Measurements from ENCODE around the gene UAP1L1.
"Not testable (repeated sequence)": the region's sequence is repeated elsewhere in the genome, so short reads cannot be mapped to it uniquely, and the experiment has no call there.

The UAP1L1 gene, protein sequence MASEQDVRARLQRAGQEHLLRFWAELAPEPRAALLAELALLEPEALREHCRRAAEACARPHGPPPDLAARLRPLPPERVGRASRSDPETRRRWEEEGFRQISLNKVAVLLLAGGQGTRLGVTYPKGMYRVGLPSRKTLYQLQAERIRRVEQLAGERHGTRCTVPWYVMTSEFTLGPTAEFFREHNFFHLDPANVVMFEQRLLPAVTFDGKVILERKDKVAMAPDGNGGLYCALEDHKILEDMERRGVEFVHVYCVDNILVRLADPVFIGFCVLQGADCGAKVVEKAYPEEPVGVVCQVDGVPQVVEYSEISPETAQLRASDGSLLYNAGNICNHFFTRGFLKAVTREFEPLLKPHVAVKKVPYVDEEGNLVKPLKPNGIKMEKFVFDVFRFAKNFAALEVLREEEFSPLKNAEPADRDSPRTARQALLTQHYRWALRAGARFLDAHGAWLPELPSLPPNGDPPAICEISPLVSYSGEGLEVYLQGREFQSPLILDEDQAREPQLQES

GRCh38 chr9:137077010-137077747 is at the start of gene UAP1L1:
Gene UAP1L1, plus strand, starts transcription at chr9:137077517. Its CDS starts 16 bp downstream, at chr9:137077533.
- DNase-seq (ENCODE audit: low read depth), result no peak

DNA sequence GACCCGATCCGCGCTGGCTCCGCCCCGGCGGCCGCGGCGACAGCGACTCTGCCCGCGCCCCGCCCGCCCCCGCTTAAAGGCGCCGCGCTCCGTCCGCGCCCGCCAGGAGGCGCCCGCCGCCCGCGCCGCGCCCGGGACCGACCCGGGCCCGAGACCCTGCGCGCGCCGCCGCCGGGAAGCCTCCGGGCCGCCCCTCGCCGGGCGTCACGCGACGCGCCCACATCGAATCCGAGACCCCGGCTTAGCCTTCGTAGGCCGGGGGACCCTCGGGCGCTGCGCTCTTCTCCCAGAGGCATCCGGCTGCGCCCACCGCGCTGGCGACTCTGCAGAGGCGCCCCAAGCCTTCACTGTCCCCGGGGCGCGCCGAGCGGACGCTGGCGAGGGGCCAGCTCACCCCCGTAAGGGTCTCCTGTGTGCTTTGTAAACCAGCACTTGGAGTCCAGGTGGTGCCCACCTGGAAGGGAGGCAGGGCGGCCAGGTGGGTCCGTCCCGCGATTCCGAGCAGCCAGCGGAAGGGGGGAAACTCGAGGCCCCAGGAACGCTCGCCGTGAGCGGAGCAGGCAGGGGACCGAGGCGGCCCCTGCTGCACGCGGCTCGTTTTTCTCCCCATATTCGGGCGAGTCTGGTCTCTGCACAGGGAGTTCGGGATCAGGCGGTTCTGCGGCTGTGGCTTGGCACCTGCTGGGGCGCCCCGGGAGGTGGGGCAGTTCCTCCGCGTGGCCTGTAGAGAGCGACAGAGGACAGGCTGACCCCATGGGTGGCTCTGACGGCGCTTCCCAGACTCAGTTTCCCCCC is 48.9 kb upstream of the UAP1L1 start:
- peak; percentile 51 for DNase-seq (ENCODE audit: low read depth)

GRCh38 chr9:137029058-137029936 is 48.0 kb upstream of the UAP1L1 start:
- peak; percentile 60 for DNase-seq (ENCODE audit: low read depth)

DNA sequence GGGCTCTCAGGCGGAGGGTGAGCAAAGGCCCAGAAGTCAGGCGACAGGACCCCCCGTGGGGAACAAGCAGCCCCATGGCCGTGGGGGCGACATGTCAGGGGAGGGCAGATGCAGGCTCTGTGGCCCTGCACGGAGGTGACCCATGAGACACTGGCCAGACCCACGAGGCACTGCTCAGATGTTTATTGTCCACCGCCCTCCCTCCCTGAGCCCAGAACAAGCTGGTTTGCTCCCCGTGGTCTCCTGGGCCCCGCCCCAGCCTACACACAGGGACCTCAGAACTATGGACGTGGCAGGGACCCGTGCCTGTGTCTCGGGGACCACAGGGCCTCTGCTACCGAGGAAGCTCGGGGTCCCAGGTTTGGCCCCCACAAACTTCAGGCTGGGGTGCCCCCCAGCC is 47.3 kb upstream of the UAP1L1 start:
- DNase-seq (ENCODE audit: low read depth), result no peak

DNA sequence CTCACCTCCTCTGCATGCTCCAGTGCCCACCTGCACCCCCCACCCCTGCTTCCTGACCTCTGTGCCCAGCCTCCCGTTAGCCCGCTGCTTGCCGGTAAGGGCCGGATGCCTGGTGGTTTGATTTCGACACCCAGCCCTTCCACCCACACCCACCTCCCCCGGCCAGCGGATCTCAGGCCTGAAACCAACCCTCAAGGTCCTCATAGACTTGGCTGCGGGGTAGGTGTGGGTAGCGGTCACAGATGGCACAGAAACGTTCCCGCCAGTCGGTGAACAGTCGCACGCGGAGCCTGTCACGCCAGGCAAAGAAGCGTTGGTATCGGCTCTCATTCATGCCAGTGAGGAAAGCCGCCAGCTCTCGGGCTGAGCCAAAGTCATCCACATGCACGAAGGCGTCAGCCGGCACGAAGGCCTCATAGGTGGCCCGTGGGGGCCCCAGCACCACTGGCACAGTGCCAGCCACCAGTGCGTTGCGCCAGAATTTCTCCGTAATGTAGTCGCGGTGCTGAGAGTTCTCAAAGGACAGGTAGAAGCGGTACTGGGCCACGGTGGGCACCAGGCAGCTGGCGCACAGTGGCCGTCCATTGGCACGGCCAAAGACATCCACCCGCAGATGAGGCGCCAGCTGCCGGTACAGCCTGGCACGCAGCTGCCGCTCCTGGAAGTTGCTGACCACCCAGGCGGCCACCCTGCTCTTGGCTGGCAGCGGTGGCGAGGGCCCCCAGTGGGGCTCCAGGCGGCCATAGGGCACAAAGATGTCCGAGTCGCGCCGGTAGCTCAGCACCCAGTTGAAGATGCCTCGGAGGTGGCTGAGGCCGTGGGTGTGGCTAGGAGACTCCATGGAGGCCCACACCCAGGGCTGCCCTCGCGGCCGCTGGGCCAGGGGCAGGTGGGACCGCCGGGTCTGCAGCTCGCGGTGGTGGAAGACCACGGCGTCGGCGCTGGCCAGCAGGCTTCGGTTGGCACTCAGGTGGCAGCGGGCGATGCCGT is 46.5 kb upstream of the UAP1L1 start:
- DNase-seq (ENCODE audit: low read depth), result no peak

DNA sequence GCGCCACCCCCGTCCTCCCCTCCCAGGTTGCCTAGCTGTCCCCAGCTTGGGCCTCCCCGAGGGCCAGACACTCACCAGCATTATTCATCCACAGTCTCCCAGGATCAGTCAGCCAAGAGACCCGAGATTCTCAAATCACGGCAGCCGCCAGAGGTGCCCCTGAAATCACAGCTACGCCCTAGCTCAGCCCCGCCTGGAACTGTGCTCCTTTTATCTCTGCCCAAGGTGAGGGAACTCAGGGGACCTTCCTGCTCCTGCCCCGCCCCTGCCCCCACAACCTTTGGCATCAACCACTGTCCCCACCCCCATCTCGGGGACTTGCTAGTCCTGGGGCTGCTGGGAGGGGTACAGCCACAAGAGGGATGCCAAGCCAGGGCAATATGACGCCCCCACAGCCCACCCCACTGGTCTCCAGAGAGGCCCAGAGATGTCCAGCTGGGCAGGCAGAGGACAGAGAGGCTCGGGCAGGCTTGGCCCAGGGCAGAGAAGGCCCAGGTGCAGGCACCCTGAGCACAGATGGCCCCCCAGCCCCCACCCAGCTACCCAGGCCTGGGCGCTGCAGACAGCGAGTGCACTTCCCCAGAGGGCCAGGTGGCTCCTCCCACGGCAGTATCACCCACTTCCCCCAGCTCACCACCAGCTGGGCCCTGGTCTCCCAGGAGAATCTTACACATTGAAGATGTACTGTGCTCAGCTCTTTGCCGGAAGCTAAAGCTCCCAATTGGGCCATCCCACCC is 45.2 kb upstream of the UAP1L1 start, which contains the start of gene FUT7:
Gene FUT7, minus strand, starts transcription at position 185 of the 737 bp plus-strand sequence. Its CDS starts 97 bp downstream, at position 88.
- peak; percentile 23 for DNase-seq (ENCODE audit: low read depth)

- no peak for DNase-seq (ENCODE audit: low read depth)
These were observed 44.5 kb upstream of the UAP1L1 start for GRCh38 chr9:137032858-137033257.

DNA sequence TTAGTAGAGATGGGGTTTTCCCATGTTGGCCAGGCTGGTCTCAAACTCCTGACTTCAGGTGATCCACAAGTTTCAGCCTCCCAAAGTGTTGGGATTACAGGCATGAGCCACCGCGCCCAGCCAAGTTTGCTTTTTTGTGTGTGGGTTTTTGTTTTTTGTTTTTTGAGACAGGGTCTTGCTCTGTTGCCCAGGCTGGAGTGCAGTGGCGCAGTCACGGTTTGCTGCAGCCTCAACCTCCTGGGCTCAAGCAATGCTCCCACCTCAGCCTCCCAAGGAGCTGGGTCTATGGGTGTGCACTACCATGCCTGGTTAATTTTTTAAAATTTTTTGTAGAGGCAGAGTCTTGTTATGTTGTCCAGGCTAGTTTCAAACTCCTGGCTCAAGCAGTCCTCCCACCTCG is 43.8 kb upstream of the UAP1L1 start:
- not testable (repeated sequence) for DNase-seq (ENCODE audit: low read depth)

- no peak for DNase-seq (ENCODE audit: low read depth)
These were observed 43.1 kb upstream of the UAP1L1 start for GRCh38 chr9:137034039-137034708.

DNA sequence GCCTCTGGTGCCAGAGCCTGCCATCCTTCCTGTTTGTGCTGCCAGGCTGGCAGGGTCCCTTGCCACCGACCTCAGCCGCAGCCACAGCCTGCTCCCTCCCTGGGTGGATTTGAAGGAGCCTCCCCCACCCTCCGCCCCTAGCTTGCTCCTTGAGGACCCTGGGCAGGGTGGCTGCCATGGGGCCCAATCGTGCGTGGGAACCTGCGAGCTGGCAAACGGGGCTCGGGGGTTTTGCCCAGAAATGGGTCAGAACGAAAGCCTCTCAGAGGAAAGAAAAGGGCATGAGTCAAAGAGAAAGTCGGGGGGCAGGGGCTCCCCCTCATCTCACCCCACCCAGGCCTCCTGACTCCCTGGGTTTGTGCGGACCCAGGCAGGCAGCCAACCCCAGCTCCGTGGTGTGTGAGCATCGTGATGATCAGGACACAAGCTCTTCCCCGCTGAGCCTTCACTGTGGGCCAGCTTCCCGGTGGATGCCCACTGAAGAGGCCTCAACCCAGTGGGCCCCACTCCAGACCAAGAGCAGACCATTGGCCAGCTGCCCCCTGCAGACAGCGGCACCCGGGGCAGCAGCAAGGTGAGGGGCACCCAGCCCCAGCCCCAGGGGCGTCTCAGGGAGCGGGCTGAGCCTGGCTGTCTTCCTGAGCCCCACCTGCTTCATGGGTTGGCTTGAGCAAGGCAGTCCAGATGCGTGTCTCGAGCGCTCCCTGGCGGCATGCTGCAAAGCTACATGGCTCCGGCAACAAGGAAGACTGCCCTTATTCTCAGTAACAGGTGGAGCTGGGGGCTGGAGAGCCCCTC is 42.4 kb upstream of the UAP1L1 start:
- peak; percentile 80 for DNase-seq (ENCODE audit: low read depth)

DNA sequence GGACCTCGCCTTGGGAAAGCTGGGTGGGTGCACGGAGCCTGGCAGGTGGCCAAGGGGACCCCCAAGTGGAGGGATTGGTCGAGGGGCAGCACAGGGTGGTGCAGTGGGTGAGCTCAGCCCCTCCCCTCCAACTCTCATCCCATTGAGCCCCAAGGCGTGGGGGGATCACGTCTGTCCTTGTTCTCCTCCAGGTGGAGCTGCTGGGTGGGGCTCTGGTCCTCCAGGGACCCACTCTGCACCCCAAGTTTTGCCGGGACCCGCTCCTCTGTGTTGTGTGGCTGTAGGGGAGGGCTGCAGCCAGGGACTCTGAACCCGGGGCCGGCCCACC is 41.8 kb upstream of the UAP1L1 start:
- DNase-seq (ENCODE audit: low read depth), result no peak

- DNase-seq (ENCODE audit: low read depth), result no peak
These were observed 41.4 kb upstream of the UAP1L1 start for GRCh38 chr9:137035937-137036336.

DNA sequence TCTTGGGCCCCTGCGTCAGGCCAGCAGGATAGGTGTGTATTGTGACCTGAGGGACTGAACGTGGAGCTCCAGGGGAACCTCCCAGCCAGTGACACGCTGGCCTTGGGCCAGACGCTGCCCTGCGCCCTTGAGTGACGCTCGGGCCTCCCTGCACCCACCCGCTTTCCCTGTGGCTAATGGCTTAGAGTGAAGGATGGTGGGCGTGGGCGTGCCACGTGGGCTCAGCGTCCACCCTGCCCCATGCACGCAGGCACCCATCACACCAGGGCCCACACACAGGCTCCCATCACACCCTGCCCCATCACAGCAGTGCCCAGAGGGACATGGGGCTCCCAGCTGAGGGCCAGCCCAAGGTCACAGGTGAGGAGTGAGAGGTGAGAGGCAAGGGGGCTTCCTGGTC is 40.3 kb upstream of the UAP1L1 start:
- no peak for DNase-seq (ENCODE audit: low read depth)

DNA sequence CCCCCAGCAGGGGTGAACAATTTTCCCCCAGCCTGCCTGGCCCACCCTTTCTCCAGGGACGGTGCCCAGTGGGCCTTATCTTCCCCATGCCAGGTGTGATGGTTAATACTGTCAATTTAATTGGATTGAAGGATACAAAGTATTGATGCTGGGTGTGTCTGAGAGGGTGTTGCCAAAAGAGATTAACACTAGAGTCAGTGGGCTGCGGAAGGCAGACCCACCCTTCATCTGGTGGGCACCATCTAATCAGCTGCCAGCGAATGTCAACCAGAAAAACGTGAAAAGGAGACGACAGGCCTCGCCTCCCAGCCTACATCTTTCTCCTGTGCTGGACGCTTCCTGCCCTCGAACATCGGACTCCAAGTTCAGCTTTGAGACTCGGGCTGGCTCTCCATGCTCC is 39.8 kb upstream of the UAP1L1 start:
- no peak for DNase-seq (ENCODE audit: low read depth)

GRCh38 chr9:137038916-137039315 is 38.4 kb upstream of the UAP1L1 start:
- no peak for DNase-seq (ENCODE audit: low read depth)

DNA sequence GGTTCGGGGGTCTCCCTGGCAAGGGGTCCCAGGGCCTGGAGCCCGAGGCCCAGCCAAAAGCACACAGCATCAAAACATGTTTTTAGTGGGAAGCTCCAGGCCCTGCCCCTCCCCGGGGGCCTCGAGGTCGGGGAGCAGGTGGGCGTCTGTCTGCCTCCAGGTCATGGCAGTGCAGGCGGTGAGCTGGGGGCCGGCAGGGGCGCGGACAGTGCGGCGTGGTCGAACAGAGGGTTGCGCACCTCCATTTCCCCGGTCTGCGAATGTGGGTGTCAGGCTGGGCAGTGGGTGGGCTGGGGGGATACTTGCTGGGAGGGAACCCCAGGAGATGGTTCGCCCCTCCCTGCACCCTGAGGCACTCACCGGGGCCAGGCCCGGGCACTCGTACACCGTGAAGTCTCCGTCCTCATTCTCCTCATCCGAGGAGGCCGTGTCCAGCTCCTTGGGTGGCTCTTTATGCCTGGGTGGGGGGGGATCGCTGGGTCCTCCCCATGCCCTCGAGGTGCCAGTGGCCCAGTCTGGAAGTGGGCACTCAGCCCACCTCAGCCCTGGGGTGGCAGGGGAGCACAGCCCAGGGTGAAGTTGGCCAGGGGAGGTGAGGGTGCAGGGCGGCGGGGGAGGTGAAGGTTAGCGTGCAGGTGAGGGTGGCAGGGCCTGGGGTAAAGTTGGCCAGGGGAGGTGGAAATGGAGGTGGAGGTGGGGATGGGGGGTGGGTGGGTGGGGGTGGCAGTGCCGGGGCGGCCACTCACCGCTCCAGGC is 37.5 kb upstream of the UAP1L1 start:
- DNase-seq (ENCODE audit: low read depth), result no peak

GRCh38 chr9:137040568-137040967 is 36.7 kb upstream of the UAP1L1 start:
- no peak for DNase-seq (ENCODE audit: low read depth)

Data from activated T-cell treated with anti-CD3 and anti-CD28 coated beads for 24 hours (primary cell).